ENCODE data around the gene RAMAC. TPM values are rescaled to one million over a fixed set of nuclear protein-coding genes. Genes with fewer than 3 reads are reported as not detected.
A peak's percentile ranks its signal among the peaks of the same experiment; 100 is the strongest.
"Not testable (repeated sequence)": the region's sequence is repeated elsewhere in the genome, so short reads cannot be mapped to it uniquely, and the experiment has no call there.

The RAMAC gene
- total RNA-seq, 1 experiment from 2014 or later: 22.0 TPM

- DNase-seq (ENCODE audit: extremely low read depth, low read depth): no peak
Measured at GRCh38 chr15:82966671-82967071, 19.3 kb upstream of the RAMAC start.

- no peak for DNase-seq (ENCODE audit: extremely low read depth, low read depth)
Measured at GRCh38 chr15:82968066-82968465, 17.9 kb upstream of the RAMAC start.

DNA sequence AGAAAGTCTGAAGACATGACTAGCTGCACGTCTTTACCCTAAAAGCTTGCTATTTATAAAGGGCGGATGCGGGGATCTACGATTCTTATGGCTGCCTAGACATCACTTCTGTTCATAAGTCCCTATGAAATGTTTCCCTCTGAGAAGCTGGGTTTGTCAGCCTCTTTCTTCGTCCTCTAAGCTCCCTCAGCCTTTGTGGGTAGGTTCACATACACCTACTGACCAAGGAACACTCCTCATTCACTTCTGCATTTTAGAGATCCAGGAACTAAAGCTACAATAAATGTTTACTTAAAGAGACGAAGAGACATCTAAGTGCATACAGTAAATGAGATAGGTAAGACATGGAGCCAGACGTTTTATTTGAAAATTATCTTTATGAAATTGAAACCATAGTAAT lies 16.7 kb upstream of the RAMAC start:
- DNase-seq (ENCODE audit: extremely low read depth, low read depth): no peak

DNA sequence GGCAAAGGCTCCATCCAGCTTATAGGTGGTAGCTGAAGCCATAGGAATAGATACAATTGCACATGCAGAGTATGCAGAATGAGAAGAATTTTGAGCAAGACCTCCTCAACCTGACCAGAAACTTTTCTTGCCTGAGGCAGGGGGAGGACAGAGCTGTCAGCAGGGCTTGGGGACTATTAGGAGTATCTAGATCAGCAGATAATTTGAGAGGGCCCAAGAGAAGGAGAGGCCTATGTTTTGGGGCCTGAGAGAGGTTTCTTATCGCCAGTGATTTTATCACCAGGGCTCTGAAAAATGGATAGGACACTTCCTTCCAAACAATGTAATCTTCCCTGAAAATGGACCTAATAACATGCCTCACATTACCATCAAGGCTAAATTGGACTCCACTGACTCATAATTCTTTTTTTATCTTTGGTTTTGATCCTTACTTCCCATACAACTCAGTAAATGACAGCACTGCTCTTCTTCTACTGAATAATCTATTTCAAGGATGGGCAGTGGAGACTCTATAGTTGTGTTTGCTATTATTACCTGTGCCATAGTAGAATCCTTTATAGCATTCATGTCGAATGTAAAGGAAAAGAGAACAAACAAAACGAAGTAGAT lies 15.8 kb upstream of the RAMAC start:
- no peak for DNase-seq (ENCODE audit: extremely low read depth, low read depth)

DNA sequence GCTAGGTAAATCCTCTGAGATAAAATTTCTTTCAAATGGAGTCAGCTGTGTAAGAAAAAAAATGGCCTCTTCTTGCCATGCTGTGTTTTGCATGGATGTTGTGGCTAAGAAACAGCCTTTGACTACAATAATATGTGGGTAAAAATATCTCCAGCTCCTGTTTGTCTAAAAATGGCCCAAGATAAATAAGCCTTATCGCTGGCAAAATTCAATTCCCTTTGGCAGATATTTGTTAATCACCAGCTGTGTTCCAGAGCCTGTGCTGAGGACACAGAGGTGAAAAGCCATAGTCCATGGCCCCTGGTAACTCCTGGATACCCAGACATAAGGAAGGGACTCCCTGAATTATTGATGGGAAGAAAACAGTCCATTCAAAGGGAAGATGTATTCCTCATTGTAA lies 15.3 kb upstream of the RAMAC start:
- no peak for DNase-seq (ENCODE audit: extremely low read depth, low read depth)

GRCh38 chr15:82971218-82971984 lies 14.6 kb upstream of the RAMAC start:
- no peak for DNase-seq (ENCODE audit: extremely low read depth, low read depth)

- no peak for DNase-seq (ENCODE audit: extremely low read depth, low read depth)
Measured at GRCh38 chr15:82972990-82973389, 13.0 kb upstream of the RAMAC start.

- DNase-seq (ENCODE audit: extremely low read depth, low read depth): no peak
Measured at GRCh38 chr15:82977076-82977475, 8.9 kb upstream of the RAMAC start.

- DNase-seq (ENCODE audit: extremely low read depth, low read depth): no peak
Measured at GRCh38 chr15:82978438-82978837, 7.6 kb upstream of the RAMAC start.

GRCh38 chr15:82979726-82980125 lies 6.3 kb upstream of the RAMAC start:
- no peak for DNase-seq (ENCODE audit: extremely low read depth, low read depth)

DNA sequence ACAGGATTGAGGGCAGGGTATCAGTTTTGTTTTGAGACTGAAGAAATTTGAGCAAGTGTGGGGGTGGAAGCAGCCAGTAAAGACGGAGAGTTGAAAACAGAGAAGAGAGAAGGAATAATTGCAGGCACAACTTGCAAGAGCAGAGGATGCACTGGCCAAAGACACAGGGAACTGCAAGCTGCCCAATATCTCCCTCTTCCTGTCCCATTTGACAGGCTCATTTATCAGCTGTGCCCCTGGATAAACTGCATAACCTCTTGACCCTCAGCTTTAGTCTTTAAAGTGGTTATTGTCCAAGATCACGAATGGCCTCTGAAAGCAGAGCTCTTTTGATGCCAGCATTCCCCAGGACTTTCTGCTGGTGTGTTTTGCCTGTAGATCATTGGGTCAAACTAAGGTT lies 5.0 kb upstream of the RAMAC start:
- no peak for DNase-seq (ENCODE audit: extremely low read depth, low read depth)

DNA sequence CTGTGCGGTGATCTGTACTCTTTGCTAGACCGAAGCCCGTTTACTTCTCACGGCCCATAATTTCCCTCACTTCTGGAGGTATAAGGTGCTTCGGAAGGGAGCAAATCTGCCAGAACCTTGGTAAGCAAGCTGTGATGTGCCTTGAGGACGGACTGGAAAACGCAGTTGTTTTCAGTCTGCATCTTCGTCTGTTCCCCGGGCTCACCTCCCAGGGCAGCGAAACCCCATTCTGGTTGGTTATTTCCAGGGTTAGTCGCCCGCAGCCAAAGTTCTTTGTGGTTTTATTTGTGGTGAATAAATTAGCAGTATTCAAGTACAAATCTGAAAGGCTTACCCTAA lies 401 bp downstream of the RAMAC start:
- DNase-seq (ENCODE audit: extremely low read depth, low read depth): peak; percentile 5

- DNase-seq (ENCODE audit: extremely low read depth, low read depth): no peak
Measured at GRCh38 chr15:82992436-82992998, 6.5 kb downstream of the RAMAC start.

GRCh38 chr15:82993144-82993543 lies 7.1 kb downstream of the RAMAC start:
- no peak for DNase-seq (ENCODE audit: extremely low read depth, low read depth)

GRCh38 chr15:82995076-82995475 lies 9.1 kb downstream of the RAMAC start:
- no peak for DNase-seq (ENCODE audit: extremely low read depth, low read depth)

GRCh38 chr15:82995938-82996337 lies 9.9 kb downstream of the RAMAC start:
- no peak for DNase-seq (ENCODE audit: extremely low read depth, low read depth)

- DNase-seq (ENCODE audit: extremely low read depth, low read depth): no peak
Measured at GRCh38 chr15:82999426-82999825, 13.4 kb downstream of the RAMAC start.

DNA sequence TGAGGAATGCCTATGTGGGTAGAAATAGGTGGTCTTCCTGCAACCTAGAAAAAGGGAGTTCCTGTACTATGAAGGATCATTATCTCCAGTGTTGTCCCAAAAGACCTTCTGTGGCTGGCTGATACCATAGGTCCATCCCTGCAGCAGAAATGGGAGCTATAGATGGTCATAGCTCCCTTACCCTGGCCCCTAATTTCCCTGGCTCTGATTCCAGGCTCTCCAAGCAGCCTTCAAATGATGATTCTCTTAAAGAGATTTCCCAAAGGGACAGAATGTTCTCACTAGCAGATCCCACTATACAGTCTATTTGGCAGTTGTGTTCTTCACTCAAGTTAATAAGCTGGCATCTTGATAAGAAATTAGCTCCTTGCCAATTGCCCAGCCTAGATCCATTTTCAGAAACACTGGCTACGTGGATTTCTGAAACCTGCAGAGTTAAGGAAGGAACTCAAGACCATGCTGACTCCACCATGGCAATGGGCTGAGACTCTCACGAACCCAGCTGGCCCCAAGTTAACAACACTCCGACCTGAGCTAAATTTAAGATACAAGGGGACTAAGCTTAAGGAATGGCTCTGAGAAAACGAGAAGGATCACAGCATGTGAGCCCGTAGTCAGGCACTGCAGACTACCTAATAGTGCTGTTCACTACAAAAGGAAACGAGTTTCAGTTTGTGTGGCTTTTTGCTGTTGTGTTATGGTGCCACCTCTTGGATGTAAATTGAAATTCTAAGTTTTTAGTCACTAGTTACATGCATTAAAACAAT lies 14.1 kb downstream of the RAMAC start:
- peak; percentile 41 for DNase-seq (ENCODE audit: extremely low read depth, low read depth)

DNA sequence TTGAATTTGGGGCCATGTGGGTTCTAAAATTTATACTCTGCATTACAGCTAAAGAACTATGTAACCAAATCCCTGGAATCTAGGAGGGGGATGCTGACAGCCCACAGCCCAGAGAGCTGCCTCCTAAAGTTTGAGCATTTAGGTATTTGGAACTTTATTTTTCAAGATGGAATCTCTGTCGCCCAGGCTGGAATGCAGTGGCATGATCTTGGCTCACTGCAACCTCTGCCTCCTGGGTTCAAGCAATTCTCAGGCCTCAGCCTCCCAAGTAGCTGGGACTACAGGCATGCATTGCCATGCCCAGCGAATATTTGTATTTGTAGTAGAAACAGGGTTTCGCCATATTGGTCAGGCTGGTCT lies 14.6 kb downstream of the RAMAC start:
- not testable (repeated sequence) for DNase-seq (ENCODE audit: extremely low read depth, low read depth)

DNA sequence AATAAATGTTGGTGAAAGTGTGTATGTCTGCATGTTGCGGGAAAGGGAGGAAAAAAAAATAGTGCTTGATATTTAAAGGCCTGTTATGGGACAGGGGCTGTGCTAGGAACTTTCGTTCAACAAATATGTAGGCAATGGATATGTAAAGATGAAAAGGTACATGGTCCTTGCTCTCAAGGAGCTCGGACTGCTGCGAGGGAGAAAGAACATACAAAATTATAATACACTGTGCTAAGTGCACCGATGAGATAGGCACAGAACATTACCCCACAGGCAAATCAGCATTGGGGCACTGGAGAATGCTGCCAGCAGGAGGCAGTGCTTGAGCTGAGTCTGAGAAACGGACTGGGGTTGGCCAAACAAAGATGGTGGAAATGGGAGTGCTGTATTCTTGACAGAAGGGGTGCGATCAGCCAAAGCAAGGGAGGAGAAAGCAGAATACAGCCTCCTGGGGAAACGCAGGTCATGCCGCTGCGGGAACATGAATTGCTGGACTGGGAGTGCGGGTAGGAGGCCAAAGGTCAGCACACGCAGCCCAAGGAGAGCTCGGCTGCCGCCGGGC lies 24.8 kb downstream of the RAMAC start:
- DNase-seq (ENCODE audit: extremely low read depth, low read depth): peak; percentile 64
